Mesothelial cell of epicardium (in vitro differentiated cells): ENCODE measurements around the gene ZFC3H1. TPM values are rescaled to one million over a fixed set of nuclear protein-coding genes. Genes with fewer than 3 reads are reported as not detected.

Experiments used
- DNase-seq, 2 experiments: peaks; one replicate each; pipeline ENCODE4 v3.0.0; 2021; ENCODE audit warnings: low spot score in 2 of 2; ENCODE audit not compliant: unreplicated experiment in 2 of 2
- H3K27ac Mint-ChIP-seq: 2 replicates; pipeline ENCODE4 v1.8.0; 2021; ENCODE audit warnings: mixed read lengths
- H3K27me3 Mint-ChIP-seq: 2 replicates; pipeline ENCODE4 v1.8.0; 2021; ENCODE audit warnings: low read depth, mixed read lengths
- H3K36me3 Mint-ChIP-seq: 2 replicates; pipeline ENCODE4 v1.8.0; 2021; ENCODE audit warnings: mixed read lengths
- H3K4me1 Mint-ChIP-seq: 2 replicates; pipeline ENCODE4 v1.8.0; 2021; ENCODE audit warnings: mixed read lengths
- H3K4me3 Mint-ChIP-seq: 2 replicates; pipeline ENCODE4 v1.8.0; 2021; ENCODE audit warnings: mild to moderate bottlenecking, moderate library complexity, mixed read lengths
- H3K9me3 Mint-ChIP-seq: 2 replicates; pipeline ENCODE4 v1.8.0; 2021; ENCODE audit warnings: mixed read lengths
- CTCF ChIP-seq: fragments of 200-600 bp; sonication (generic); IDR thresholded peaks from one replicate; pipeline ENCODE4 v1.5.0; 2021; ENCODE audit warnings: antibody characterized with exemption; ENCODE audit not compliant: unreplicated experiment
- total RNA-seq: library from RNA; stranded (reverse); gene quantifications from 3 replicates; pipeline ENCODE4 v1.2.1, GENCODE V29; 2021

ZFC3H1 gene
- total RNA-seq, 1 donor from 2014 or later, result 55.5 TPM

DNA sequence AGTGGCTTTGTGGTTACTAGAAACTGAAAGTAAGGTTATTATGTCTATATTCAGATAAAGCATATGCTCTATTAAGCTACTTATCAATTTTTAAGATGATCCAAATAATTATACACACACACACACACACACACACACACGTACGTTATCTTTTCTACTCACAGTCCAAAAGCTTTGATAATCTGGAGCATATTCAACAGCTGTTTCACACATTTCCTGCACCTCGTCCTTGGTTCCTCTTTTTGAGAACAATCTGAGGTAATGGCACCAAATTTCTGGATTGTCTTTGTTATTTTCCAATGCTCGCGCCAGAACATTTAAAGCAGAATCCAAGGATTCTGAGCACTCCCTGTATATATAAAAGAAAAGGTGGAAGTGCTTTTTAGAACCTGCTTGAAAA lies 37.5 kb downstream of the ZFC3H1 start:
- no peak for DNase-seq
- Mint-ChIP-seq H3K4me3 (no peak overlapping the region), H3K27ac (peak overlapping the region; percentile 67), H3K9me3 (no peaks in the 10 kb centered on the region), H3K4me1 (peaks cover 22% of the 10 kb centered on the region), H3K27me3 (no peaks in the 10 kb centered on the region), H3K36me3 (peaks cover 40% of the 10 kb centered on the region)
- TF ChIP-seq CTCF, result no peak

DNA sequence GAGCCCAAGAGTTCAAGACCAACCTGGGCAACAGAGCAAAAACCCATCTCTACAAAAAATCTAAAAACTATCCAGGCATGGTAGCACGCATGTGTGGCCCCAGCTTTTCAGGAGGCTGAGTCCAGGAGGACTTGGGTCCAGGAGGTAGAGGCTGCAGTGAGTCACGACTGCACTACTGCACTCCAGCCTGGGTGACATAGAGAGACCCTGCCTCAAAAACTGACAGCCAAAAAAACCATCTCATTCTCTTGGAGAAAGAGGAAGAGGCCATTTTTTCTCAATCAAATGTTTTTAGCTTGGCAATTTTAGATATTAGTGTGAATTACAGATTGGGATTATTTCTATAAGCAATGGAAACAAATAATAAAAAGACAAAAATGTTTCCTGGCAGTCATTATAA lies 38.2 kb downstream of the ZFC3H1 start:
- H3K4me1 Mint-ChIP-seq, result peaks cover 22% of the 10 kb centered on the region
- H3K9me3 Mint-ChIP-seq, result no peaks in the 10 kb centered on the region
- no peak overlapping the region for H3K4me3 Mint-ChIP-seq
- H3K27me3 Mint-ChIP-seq, result no peaks in the 10 kb centered on the region
- no peak for TF ChIP-seq CTCF
- no peak for DNase-seq
- peaks cover 43% of the 10 kb centered on the region for H3K36me3 Mint-ChIP-seq
- no peak overlapping the region for H3K27ac Mint-ChIP-seq

GRCh38 chr12:71621938-71622337 lies 41.7 kb downstream of the ZFC3H1 start:
- peaks cover 11% of the 10 kb centered on the region for H3K4me1 Mint-ChIP-seq
- no peaks in the 10 kb centered on the region for H3K9me3 Mint-ChIP-seq
- DNase-seq, result no peak
- peaks cover 45% of the 10 kb centered on the region for H3K36me3 Mint-ChIP-seq
- H3K27me3 Mint-ChIP-seq, result no peaks in the 10 kb centered on the region
- H3K4me3 Mint-ChIP-seq, result no peak overlapping the region
- no peak overlapping the region for H3K27ac Mint-ChIP-seq
- no peak for TF ChIP-seq CTCF

DNA sequence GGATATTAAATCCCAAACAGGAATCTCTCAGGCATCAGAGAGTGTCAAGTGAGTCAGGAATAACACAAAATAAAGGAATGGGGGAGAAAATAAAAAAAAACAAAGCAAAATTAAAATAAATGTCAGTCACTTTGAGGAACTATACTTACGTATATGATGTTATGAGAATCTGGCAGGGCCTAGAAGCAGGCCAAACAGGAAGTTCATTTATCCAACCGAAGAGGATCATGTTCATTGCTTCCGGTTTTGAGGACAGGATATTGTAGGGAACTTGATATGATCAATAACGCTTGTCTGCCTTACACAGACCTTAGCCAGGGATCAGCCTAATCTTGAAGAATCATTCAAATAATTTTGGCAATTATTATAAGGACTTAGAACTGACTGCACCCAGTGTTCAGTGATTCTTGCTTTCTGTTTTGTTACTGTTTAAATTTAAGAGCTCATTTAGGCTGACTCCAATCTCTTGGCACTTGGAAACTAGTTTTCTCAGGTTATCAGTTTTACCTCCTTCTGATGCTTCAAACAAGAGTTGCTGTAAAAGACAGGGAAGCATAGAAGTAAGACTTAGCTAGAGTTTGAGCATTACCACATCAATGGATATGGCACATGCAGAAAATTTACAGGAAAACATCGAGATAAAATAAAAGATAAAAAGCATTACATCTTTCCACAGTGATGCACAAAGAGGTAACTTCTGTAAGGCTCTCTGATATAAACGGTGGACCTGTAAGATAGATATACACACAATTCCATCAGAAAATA lies 53.4 kb downstream of the ZFC3H1 start:
- Mint-ChIP-seq H3K9me3 (no peaks in the 10 kb centered on the region), H3K4me3 (no peak overlapping the region), H3K36me3 (peaks cover 45% of the 10 kb centered on the region), H3K27me3 (no peaks in the 10 kb centered on the region), H3K4me1 (no peaks in the 10 kb centered on the region), H3K27ac (no peak overlapping the region)
- DNase-seq, result no peak
- no peak for TF ChIP-seq CTCF

DNA sequence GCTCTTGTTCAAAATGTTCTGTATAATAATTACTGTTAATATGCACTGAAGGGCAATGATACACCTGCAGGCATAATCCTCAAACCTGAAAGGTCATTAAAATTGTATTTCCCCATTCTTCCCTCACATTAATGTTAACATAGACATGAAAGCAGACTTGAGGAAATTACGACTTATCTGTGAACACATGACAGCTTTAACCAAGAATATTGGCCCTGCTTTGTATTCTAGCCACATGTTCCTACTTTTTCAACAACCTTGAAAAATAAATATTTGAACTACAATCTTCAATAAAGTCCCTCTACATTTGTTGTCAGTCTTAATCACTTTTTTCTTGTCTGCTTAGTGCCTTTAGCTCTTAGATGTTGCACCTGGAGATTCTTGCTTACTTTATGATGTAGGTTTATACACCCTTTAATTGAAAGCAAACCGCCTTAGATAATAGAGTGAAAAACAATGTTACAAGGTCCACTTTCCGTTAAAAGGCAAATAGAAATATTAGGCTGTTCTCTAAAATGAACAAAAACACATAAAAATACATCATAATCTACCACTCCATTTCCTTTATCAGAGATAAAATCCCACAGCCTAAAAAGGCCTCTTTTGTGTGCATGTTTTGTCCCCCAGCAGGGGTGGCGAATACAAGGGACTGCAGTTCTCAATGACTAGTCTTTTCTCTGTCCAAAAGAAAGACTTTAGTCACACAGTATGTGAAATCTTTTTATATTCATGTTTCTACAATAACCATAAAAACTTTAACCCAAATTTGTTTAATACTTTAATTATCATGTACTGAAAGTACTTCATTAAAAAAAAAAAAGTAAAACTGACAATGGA lies 55.9 kb downstream of the ZFC3H1 start:
- H3K9me3 Mint-ChIP-seq, result no peaks in the 10 kb centered on the region
- no peak overlapping the region for H3K4me3 Mint-ChIP-seq
- no peak for TF ChIP-seq CTCF
- peaks cover 34% of the 10 kb centered on the region for H3K36me3 Mint-ChIP-seq
- H3K27me3 Mint-ChIP-seq, result no peaks in the 10 kb centered on the region
- H3K27ac Mint-ChIP-seq, result no peak overlapping the region
- DNase-seq, result no peak
- H3K4me1 Mint-ChIP-seq, result no peaks in the 10 kb centered on the region
